ENCODE results near the gene RSPH6A.

Gene RSPH6A

DNA sequence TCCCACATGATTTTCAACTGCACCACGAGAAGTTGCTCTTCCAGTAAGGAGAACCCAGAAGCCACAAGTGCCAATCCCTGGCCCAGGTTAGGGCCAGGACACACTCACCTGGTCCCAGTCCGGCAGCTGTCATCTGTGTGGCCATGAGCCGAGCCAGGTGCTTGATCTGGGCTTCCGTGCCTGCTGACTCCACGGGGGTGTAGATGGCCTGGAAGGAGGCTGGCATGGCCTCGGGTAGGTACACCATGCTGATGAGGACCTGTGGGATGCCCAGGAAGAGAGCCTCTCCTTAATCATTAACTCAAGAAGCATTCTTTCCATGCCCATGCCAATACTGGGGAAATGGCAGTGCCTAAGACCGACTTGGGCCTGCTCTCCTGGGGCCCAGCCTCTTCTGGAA, 19.9 kb upstream of the RSPH6A start:
- TF ChIP-seq CTCF (IDR thresholded peaks at IDR 0.05; ENCODE audit: low read depth, low read length), result no peak
- no peak overlapping the region for H3K4me3 ChIP-seq (ENCODE audit: low read depth, low read length)

GRCh38 chr19:45828945-45829344, 13.8 kb upstream of the RSPH6A start:
- no peak for TF ChIP-seq CTCF (IDR thresholded peaks at IDR 0.05; ENCODE audit: low read depth, low read length)
- no peak overlapping the region for H3K4me3 ChIP-seq (ENCODE audit: low read depth, low read length)

DNA sequence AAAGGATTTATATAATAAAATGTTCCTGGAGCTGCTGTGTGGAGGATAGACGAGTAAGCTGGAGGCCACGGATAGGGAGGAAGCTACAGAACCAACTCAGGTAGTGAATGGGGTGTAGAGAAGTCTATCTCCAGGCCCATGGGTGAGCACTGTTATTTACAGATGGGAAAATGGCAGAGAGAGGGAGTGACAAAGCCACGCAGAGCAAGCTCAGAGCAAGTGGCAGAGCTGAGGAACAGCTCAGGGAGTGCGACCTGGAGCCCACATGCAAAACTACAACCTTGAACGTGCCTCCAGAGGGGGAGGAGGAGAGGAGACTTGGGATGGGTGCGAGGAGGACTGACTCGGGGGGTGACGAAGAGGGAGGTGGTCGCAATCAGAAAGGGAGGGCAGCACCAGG, 13.4 kb upstream of the RSPH6A start:
- H3K4me3 ChIP-seq (ENCODE audit: low read depth, low read length), result no peak overlapping the region
- TF ChIP-seq CTCF (IDR thresholded peaks at IDR 0.05; ENCODE audit: low read depth, low read length), result no peak

DNA sequence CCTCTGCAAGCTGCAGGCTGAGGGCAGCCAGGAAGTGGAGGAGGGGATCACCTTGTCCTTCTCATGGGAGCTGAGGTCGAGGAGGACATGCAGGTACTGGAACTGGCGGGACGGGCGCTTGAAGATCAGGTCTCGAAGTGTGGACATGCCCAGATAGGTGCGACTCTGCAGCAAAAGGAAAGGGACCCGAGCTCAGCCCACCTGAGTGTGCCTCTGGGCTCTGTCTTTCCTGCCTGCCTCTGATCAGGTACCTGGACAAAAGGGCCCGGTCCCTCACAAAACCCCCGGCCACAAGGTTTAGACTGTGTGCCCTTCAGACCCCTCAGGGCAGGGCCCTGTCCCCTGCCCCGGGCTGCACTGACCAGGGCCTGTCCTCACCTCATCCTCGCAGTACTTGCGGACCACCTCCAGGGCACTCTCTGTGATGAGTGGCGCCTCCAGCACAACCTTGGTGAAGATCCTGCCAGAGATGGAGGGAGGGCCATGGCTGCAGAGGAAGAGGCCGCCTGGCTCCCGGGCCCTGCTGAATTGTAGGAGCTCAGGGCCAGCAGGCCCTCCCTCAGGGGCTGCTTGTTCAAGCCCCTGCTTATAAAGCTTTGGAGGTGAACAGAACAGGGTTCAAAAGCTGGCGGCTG, 12.5 kb upstream of the RSPH6A start:
- H3K4me3 ChIP-seq (ENCODE audit: low read depth, low read length), result no peak overlapping the region
- TF ChIP-seq CTCF (IDR thresholded peaks at IDR 0.05; ENCODE audit: low read depth, low read length), result no peak

GRCh38 chr19:45826934-45827333, 11.8 kb upstream of the RSPH6A start:
- no peak overlapping the region for H3K4me3 ChIP-seq (ENCODE audit: low read depth, low read length)
- TF ChIP-seq CTCF (IDR thresholded peaks at IDR 0.05; ENCODE audit: low read depth, low read length), result no peak

- TF ChIP-seq CTCF (IDR thresholded peaks at IDR 0.05; ENCODE audit: low read depth, low read length), result no peak
- H3K4me3 ChIP-seq (ENCODE audit: low read depth, low read length), result no peak overlapping the region
These were observed 11.1 kb upstream of the RSPH6A start for GRCh38 chr19:45825917-45826893.

DNA sequence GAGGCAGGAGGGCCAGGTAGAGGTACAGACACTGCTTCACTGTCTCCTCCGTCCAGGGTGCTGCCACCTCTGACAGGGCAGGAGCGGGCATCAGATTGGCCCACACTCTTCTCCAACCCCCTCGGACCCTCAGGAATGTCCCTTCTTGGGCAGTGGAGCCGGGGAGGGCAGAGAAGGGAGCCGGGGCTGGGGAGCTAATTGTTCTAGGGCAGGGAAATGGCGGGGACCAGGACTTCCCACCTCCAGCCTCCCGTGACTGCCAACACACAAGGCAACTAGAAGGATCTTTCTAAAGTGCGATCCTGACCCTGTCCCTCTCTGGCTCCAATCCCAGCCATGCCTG, 10.1 kb upstream of the RSPH6A start:
- TF ChIP-seq CTCF (IDR thresholded peaks at IDR 0.05; ENCODE audit: low read depth, low read length), result no peak
- no peak overlapping the region for H3K4me3 ChIP-seq (ENCODE audit: low read depth, low read length)
